ENCODE data around the gene VWA2.

DNA sequence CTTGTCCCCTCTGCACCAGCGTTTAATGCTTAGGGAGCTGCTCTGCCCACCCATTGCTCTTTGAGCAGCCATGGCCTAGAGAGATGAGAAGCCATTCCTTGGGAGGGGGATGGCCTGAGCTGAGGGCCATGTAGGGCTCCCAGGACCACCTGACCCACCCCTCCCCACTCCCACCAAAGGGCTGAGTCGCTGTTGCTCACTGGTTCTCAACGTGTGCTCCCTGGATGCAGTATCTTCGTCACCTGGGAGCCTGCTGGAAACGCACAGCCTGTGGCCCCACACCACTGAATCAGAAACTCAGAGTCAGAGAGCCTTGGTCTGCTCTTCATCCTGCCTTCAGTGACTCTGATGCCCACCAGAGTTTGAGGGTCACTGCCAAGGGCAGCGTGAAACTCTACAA, 37.0 kb downstream of the VWA2 start:
- TF ChIP-seq EZH2 (IDR thresholded peaks at IDR 0.05; ENCODE audit: borderline replicate concordance, low read depth, low read length, severe bottlenecking) (no peak), JUN (IDR thresholded peaks at IDR 0.05; ENCODE audit: borderline replicate concordance, insufficient read depth, insufficient read length, low read depth) (no peak), FOS (IDR thresholded peaks at IDR 0.05; ENCODE audit: borderline replicate concordance, insufficient read depth, low read length) (no peak), POLR2A (IDR thresholded peaks at IDR 0.05; ENCODE audit: low read depth, low read length) (no peak), POLR2AphosphoS5 (IDR thresholded peaks at IDR 0.05; ENCODE audit: insufficient read depth, low read depth, low read length) (no peak), GATA2 (IDR thresholded peaks at IDR 0.05; ENCODE audit: insufficient read depth, insufficient read length, low read depth, low read length) (no peak)
- TF ChIP-seq, protein P1, sequence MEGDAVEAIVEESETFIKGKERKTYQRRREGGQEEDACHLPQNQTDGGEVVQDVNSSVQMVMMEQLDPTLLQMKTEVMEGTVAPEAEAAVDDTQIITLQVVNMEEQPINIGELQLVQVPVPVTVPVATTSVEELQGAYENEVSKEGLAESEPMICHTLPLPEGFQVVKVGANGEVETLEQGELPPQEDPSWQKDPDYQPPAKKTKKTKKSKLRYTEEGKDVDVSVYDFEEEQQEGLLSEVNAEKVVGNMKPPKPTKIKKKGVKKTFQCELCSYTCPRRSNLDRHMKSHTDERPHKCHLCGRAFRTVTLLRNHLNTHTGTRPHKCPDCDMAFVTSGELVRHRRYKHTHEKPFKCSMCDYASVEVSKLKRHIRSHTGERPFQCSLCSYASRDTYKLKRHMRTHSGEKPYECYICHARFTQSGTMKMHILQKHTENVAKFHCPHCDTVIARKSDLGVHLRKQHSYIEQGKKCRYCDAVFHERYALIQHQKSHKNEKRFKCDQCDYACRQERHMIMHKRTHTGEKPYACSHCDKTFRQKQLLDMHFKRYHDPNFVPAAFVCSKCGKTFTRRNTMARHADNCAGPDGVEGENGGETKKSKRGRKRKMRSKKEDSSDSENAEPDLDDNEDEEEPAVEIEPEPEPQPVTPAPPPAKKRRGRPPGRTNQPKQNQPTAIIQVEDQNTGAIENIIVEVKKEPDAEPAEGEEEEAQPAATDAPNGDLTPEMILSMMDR (IDR thresholded peaks at IDR 0.05; ENCODE audit: extremely low read depth in 1 of 2, insufficient read depth in 1 of 2, low read depth in 1 of 2, low read length in 2 of 2), result no peak
- TF ChIP-seq, protein P2, sequence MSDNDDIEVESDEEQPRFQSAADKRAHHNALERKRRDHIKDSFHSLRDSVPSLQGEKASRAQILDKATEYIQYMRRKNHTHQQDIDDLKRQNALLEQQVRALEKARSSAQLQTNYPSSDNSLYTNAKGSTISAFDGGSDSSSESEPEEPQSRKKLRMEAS (IDR thresholded peaks at IDR 0.05; ENCODE audit: insufficient read depth, insufficient read length), result no peak
